ENCODE results near the gene FBXL20. TPM values are rescaled to one million over a fixed set of nuclear protein-coding genes. Genes with fewer than 3 reads are reported as not detected.

The FBXL20 gene
- polyA plus RNA-seq, 1 of the 3 experiments (the other 2 are of a cell fraction): 2.2 TPM

DNA sequence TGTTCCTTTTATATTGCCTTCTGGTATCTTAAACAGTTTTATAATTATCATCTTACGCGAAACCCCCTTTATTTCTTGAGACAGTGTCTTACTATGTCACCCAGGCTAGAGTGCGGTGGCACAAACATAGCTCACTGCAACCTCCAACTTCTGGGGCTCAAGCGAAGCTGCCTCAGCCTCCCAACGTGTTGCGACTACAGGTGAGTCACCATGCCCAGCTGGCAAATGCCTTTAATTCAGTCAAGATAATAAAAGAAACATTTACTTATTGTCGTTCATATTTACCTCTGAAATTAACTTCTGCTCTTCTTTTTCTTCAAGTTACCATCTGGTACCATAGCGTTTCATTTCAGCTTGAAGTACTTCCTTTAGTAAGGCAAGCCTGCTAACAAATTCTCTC, 43.9 kb downstream of the FBXL20 start:
- H3K4me2 ChIP-seq: no peak overlapping the region
- POLR2A ChIA-PET: no interaction called here
- CTCF ChIA-PET: interaction anchor here (0.6 kb wide), 2 partner anchors 9 to 24 kb away, joined by 3 read pairs; no protein-coding TSS in a partner anchor

More for the DNA sequence above, 43.9 kb downstream of the FBXL20 start:
- no peak overlapping the region for H3K27ac ChIP-seq (ENCODE audit: low read depth in 2 of 2, low read length in 1 of 2)
- H3K9me2 ChIP-seq: no peaks in the 10 kb centered on the region
- no peak overlapping the region for H3K4me3 ChIP-seq (ENCODE audit: low read depth in 2 of 2, low read length in 1 of 2)
- peaks cover 7% of the 10 kb centered on the region; the same call in 1 of the 2 replicates for H3K79me2 ChIP-seq (ENCODE audit: insufficient read depth)
- H3K9me3 ChIP-seq: no peaks in the 10 kb centered on the region
- 84% methylated on average over 8 of the region's 8 CpGs for WGBS (ENCODE audit: low lambda C conversion rate)
- TF ChIP-seq EZH2phosphoT487 (IDR thresholded peaks at IDR 0.05; ENCODE audit: borderline replicate concordance, low read depth) (no peak), EP300 (IDR thresholded peaks at IDR 0.05; ENCODE audit: borderline replicate concordance in 1 of 2, low read depth in 1 of 2, low read length in 1 of 2) (no peak), FOXM1 (IDR thresholded peaks at IDR 0.05; ENCODE audit: low read depth) (no peak), ELF1 (IDR thresholded peaks at IDR 0.05) (no peak), NFIC (IDR thresholded peaks at IDR 0.05; ENCODE audit: borderline replicate concordance) (no peak), RXRA (IDR thresholded peaks at IDR 0.05; ENCODE audit: borderline replicate concordance, low read depth) (no peak), CHD2 (IDR thresholded peaks at IDR 0.05; ENCODE audit: low read length, partially characterized antibody) (no peak), RFX5 (IDR thresholded peaks at IDR 0.05; ENCODE audit: low read length) (no peak), RCOR1 (IDR thresholded peaks at IDR 0.05; ENCODE audit: low read length) (no peak), SIN3A (IDR thresholded peaks at IDR 0.05; ENCODE audit: borderline replicate concordance, low read depth, low read length) (no peak), FOXJ3 (CRISPR knock-in tag; IDR thresholded peaks at IDR 0.05) (no peak), MEF2A (IDR thresholded peaks at IDR 0.05; ENCODE audit: borderline replicate concordance, low read depth) (no peak)
- TF ChIP-seq, protein P1, sequence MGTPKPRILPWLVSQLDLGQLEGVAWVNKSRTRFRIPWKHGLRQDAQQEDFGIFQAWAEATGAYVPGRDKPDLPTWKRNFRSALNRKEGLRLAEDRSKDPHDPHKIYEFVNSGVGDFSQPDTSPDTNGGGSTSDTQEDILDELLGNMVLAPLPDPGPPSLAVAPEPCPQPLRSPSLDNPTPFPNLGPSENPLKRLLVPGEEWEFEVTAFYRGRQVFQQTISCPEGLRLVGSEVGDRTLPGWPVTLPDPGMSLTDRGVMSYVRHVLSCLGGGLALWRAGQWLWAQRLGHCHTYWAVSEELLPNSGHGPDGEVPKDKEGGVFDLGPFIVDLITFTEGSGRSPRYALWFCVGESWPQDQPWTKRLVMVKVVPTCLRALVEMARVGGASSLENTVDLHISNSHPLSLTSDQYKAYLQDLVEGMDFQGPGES (IDR thresholded peaks at IDR 0.05; ENCODE audit: low read depth, low read length): no peak
- TF ChIP-seq, protein P2, sequence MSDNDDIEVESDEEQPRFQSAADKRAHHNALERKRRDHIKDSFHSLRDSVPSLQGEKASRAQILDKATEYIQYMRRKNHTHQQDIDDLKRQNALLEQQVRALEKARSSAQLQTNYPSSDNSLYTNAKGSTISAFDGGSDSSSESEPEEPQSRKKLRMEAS (IDR thresholded peaks at IDR 0.05; ENCODE audit: low read depth): no peak
- TF ChIP-seq, protein P3, sequence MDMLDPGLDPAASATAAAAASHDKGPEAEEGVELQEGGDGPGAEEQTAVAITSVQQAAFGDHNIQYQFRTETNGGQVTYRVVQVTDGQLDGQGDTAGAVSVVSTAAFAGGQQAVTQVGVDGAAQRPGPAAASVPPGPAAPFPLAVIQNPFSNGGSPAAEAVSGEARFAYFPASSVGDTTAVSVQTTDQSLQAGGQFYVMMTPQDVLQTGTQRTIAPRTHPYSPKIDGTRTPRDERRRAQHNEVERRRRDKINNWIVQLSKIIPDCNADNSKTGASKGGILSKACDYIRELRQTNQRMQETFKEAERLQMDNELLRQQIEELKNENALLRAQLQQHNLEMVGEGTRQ (IDR thresholded peaks at IDR 0.05; ENCODE audit: borderline replicate concordance, low read depth, low read length): no peak
- TF ChIP-seq, protein P4, sequence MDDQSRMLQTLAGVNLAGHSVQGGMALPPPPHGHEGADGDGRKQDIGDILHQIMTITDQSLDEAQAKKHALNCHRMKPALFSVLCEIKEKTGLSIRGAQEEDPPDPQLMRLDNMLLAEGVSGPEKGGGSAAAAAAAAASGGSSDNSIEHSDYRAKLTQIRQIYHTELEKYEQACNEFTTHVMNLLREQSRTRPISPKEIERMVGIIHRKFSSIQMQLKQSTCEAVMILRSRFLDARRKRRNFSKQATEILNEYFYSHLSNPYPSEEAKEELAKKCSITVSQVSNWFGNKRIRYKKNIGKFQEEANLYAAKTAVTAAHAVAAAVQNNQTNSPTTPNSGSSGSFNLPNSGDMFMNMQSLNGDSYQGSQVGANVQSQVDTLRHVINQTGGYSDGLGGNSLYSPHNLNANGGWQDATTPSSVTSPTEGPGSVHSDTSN (IDR thresholded peaks at IDR 0.05): no peak
- TF ChIP-seq, protein P5, sequence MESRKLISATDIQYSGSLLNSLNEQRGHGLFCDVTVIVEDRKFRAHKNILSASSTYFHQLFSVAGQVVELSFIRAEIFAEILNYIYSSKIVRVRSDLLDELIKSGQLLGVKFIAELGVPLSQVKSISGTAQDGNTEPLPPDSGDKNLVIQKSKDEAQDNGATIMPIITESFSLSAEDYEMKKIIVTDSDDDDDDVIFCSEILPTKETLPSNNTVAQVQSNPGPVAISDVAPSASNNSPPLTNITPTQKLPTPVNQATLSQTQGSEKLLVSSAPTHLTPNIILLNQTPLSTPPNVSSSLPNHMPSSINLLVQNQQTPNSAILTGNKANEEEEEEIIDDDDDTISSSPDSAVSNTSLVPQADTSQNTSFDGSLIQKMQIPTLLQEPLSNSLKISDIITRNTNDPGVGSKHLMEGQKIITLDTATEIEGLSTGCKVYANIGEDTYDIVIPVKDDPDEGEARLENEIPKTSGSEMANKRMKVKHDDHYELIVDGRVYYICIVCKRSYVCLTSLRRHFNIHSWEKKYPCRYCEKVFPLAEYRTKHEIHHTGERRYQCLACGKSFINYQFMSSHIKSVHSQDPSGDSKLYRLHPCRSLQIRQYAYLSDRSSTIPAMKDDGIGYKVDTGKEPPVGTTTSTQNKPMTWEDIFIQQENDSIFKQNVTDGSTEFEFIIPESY (IDR thresholded peaks at IDR 0.05; ENCODE audit: borderline replicate concordance, low read depth): no peak
- H3K36me3 ChIP-seq (replicated peaks in 1 of 2; ENCODE audit: control insufficient read depth in 1 of 2, insufficient read depth in 2 of 2, low read length in 1 of 2): peaks cover 0 to 3% of the 10 kb centered on the region in 2 experiments
- no peaks in the 10 kb centered on the region for H3K27me3 ChIP-seq (ENCODE audit: insufficient read depth)
- peaks cover 4% of the 10 kb centered on the region; the same call in 1 of the 2 replicates for H4K20me1 ChIP-seq (ENCODE audit: insufficient read depth)
- H3F3A ChIP-seq (replicated peaks; ENCODE audit: insufficient read depth): peaks cover 17% of the 10 kb centered on the region
- H3K9ac ChIP-seq: no peak overlapping the region
- DNase-seq: no peak
- no peaks in the 10 kb centered on the region for H3K4me1 ChIP-seq (ENCODE audit: control insufficient read depth in 1 of 2, insufficient read depth in 2 of 2, low read depth in 1 of 2, low read length in 1 of 2)
- no peak overlapping the region for H2AFZ ChIP-seq (ENCODE audit: low read depth)

All from SK-N-SH (cell line).